Measurements from ENCODE around the gene TOE1.

Gene TOE1

DNA sequence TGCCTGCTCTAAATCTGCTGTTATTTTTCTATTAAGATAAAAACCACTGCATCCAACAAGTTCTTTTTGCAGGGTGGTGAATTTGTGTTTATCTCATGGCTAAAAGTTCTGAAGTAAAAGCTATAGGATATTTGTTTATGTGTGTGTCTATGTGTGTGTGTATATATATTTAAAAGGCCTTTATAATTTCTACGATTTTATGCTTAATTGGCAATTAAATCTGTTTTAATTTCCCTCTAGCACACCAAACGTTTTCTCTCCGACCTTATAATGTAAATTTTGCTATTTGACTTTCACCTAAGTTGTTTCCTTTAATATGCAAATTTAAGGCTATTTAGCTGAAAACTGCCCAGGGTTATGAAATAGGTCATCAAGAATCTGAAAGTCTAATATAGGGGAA is 33.1 kb upstream of the TOE1 start:
- Histone ChIP-seq H3K36me3 (replicated peaks) (no peaks in the 10 kb centered on the region), H3K9me3 (no peaks in the 10 kb centered on the region), H3K4me1 (peaks cover 17% of the 10 kb centered on the region), H3K4me3 (no peak overlapping the region), H3K27me3 (ENCODE audit: low read depth) (no peaks in the 10 kb centered on the region)
- in situ Hi-C loops (cut with MboI; ENCODE audit: low sequenced_read_pairs), result loop anchor here (10.0 to 25.0 kb wide), 2 partner anchors 472 to 595 kb away; no protein-coding TSS in a partner anchor
- peak in 1 of 2 experiments; percentile 41 for DNase-seq (ENCODE audit: low spot score in 2 of 2)

DNA sequence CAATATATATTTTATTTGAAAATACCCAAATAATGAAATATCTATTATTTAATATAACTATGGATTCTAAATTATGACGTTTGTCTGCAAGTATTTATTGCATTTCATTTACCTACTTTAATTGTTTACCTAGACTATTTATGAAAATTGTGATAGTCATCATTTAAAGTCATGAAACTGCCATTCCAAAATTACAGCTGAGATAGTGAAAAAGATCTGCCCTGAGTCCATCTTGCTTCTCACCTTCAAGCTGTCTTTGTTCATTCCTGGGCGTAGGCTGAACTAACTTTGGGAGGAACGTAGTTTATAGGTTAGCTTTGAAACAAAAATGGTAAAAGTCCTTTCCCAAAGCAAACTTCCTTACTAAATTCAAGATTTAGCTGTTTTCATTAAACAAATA is 25.7 kb upstream of the TOE1 start:
- no peaks in the 10 kb centered on the region for H3K36me3 ChIP-seq (replicated peaks)
- no peak for DNase-seq (ENCODE audit: low spot score in 2 of 2)
- H3K27me3 ChIP-seq (ENCODE audit: low read depth), result no peaks in the 10 kb centered on the region
- no peaks in the 10 kb centered on the region for H3K4me1 ChIP-seq
- H3K4me3 ChIP-seq, result no peak overlapping the region
- in situ Hi-C loops (cut with MboI; ENCODE audit: low sequenced_read_pairs), result loop anchor here (25.0 kb wide), 1 partner anchor 602 kb away; no protein-coding TSS in a partner anchor
- H3K9me3 ChIP-seq, result no peaks in the 10 kb centered on the region

DNA sequence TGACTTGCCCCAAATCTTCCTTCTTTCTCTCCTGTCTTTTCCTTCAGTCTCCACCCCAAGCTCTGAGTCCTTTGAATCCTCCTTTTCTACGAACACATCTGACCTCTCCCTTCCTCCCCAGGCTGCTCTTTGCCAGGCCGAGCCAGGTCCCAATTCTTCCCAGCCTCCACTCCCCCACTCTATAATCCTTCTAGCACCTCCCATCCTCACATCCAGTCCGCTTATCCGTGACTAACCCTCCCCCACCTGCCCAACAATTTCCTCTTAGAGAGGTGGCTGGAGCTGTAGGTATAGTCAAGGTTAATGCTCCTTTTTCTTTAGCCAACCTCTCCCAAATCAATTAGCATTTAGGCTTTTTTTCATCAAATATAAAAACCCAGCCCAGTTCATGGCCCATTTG is 22.8 kb upstream of the TOE1 start:
- in situ Hi-C loops (cut with MboI; ENCODE audit: low sequenced_read_pairs), result loop anchor here (25.0 kb wide), 1 partner anchor 605 kb away; no protein-coding TSS in a partner anchor

DNA sequence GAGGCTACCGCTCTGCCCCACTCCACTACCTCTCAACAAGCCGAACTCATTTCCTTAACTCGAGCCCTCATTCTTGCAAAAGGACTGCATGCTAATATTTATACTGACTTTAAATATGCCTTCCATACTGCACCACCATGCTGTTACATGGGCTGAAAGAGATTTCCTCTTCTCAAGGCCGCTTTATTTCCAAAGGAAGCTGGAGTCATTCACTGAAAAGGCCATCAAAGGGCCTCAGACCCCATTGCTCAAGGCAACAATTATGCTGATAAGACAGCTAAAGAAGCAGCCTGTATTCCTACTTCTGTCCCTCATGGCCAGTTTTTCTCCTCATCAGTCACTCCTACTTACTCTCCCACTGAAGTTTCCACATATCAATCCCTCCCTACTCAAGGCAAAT is 20.2 kb upstream of the TOE1 start:
- H3K4me3 ChIP-seq, result no peak overlapping the region
- H3K36me3 ChIP-seq (replicated peaks), result no peaks in the 10 kb centered on the region
- no peaks in the 10 kb centered on the region for H3K4me1 ChIP-seq
- no peak for DNase-seq (ENCODE audit: low spot score in 2 of 2)
- no peaks in the 10 kb centered on the region for H3K27me3 ChIP-seq (ENCODE audit: low read depth)
- no peaks in the 10 kb centered on the region for H3K9me3 ChIP-seq
- in situ Hi-C loops (cut with MboI; ENCODE audit: low sequenced_read_pairs), result loop anchor here (25.0 kb wide), 1 partner anchor 607 kb away; no protein-coding TSS in a partner anchor

More for the DNA sequence above, 22.8 kb upstream of the TOE1 start:
- Histone ChIP-seq H3K4me1 (no peaks in the 10 kb centered on the region), H3K27me3 (ENCODE audit: low read depth) (no peaks in the 10 kb centered on the region), H3K9me3 (no peaks in the 10 kb centered on the region), H3K36me3 (replicated peaks) (no peaks in the 10 kb centered on the region), H3K4me3 (no peak overlapping the region)
- DNase-seq (ENCODE audit: low spot score in 2 of 2), result peak in 1 of 2 experiments; percentile 31

- H3K4me1 ChIP-seq, result no peaks in the 10 kb centered on the region
- in situ Hi-C loops (cut with MboI; ENCODE audit: low sequenced_read_pairs), result loop anchor here (25.0 kb wide), 1 partner anchor 609 kb away; no protein-coding TSS in a partner anchor
- no peaks in the 10 kb centered on the region for H3K9me3 ChIP-seq
- H3K4me3 ChIP-seq, result no peak overlapping the region
- DNase-seq (ENCODE audit: low spot score in 2 of 2), result no peak
- no peaks in the 10 kb centered on the region for H3K27me3 ChIP-seq (ENCODE audit: low read depth)
- no peaks in the 10 kb centered on the region for H3K36me3 ChIP-seq (replicated peaks)
Observed at GRCh38 chr1:45321444-45321843, 18.5 kb upstream of the TOE1 start.

DNA sequence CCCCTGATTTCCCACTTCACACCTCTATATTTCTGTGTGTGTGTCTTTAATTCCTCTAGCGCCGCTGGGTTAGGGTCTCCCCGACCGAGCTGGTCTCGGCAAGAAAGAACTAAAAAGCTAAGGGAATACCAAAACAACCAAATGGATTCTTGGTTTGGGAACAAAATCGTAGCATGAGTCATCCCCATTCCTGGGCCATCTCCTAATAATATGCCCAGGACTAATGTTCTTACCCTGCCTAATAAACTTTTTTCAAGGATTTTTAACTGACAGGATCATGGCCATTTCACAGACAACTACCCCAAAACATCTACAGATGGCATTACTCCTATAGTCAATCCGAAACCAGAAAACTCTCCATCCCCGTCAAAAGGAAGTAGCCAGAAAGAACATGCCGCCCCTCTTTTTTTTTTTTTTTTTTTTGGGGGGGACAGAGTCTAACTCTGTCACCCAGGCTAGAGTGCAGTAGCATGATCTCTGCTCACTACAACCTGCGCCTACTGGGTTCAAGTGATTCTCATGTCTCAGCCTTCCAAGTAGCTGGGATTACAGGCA is 17.4 kb upstream of the TOE1 start:
- DNase-seq (ENCODE audit: low spot score in 2 of 2), result no peak
- Histone ChIP-seq H3K36me3 (replicated peaks) (no peaks in the 10 kb centered on the region; the same call in 1 of the 2 replicates), H3K9me3 (no peaks in the 10 kb centered on the region), H3K4me1 (no peaks in the 10 kb centered on the region), H3K4me3 (no peak overlapping the region), H3K27me3 (ENCODE audit: low read depth) (no peaks in the 10 kb centered on the region)
- in situ Hi-C loops (cut with MboI; ENCODE audit: low sequenced_read_pairs), result loop anchor here (25.0 kb wide), 1 partner anchor 610 kb away; no protein-coding TSS in a partner anchor

DNA sequence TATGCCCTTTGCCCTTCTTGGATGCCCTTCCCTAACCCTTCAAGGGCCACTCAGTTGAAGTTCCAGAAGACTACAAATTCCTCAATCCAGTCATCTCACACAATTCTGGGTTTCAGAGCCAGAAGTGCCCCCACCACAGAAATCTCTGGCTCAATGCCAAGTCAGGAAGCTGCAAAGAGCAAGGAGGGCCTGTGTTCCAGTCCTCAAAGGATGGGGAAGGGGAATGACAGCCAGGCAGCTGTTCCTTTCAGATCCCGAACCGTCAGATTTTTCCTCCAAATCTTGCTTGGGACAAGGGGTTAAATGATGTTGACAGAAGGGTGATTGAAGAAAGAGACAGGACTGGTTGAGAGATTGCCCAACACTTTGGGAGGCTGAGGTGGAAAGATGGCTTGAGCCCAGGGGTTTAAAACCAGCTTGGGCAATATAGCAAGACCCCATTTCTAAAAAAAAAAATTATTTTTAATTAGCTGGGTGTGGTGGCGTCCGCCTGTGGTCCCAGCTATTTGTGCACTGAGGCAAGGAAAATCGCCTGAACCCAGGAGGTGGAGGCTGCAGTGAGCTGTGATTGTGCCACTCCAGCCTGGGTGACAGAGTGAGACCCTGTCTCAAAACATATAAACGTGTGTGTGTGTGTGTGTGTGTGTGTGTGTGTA is 14.0 kb upstream of the TOE1 start:
- Histone ChIP-seq H3K4me3 (no peak overlapping the region), H3K4me1 (no peaks in the 10 kb centered on the region; the same call in 1 of the 2 replicates), H3K36me3 (replicated peaks) (peaks cover 6% of the 10 kb centered on the region; the same call in 1 of the 2 replicates), H3K9me3 (no peaks in the 10 kb centered on the region), H3K27me3 (ENCODE audit: low read depth) (no peaks in the 10 kb centered on the region)
- DNase-seq (ENCODE audit: low spot score in 2 of 2), result no peak
- in situ Hi-C loops (cut with MboI; ENCODE audit: low sequenced_read_pairs), result no loop called here

- Histone ChIP-seq H3K27me3 (ENCODE audit: low read depth) (no peaks in the 10 kb centered on the region), H3K4me1 (no peaks in the 10 kb centered on the region; the same call in 1 of the 2 replicates), H3K36me3 (replicated peaks) (peaks cover 16% of the 10 kb centered on the region), H3K9me3 (no peaks in the 10 kb centered on the region), H3K4me3 (no peak within 1 kb of the TSS)
- in situ Hi-C loops (cut with MboI; ENCODE audit: low sequenced_read_pairs), result no loop called here
- DNase-seq (ENCODE audit: low spot score in 2 of 2), result no peak
Observed at GRCh38 chr1:45326627-45327623, 13.0 kb upstream of the TOE1 start, which contains the start of gene HPDL. Gene HPDL (plus strand): TSS chr1:45326895. CDS start chr1:45327149, 254 bp downstream.

DNA sequence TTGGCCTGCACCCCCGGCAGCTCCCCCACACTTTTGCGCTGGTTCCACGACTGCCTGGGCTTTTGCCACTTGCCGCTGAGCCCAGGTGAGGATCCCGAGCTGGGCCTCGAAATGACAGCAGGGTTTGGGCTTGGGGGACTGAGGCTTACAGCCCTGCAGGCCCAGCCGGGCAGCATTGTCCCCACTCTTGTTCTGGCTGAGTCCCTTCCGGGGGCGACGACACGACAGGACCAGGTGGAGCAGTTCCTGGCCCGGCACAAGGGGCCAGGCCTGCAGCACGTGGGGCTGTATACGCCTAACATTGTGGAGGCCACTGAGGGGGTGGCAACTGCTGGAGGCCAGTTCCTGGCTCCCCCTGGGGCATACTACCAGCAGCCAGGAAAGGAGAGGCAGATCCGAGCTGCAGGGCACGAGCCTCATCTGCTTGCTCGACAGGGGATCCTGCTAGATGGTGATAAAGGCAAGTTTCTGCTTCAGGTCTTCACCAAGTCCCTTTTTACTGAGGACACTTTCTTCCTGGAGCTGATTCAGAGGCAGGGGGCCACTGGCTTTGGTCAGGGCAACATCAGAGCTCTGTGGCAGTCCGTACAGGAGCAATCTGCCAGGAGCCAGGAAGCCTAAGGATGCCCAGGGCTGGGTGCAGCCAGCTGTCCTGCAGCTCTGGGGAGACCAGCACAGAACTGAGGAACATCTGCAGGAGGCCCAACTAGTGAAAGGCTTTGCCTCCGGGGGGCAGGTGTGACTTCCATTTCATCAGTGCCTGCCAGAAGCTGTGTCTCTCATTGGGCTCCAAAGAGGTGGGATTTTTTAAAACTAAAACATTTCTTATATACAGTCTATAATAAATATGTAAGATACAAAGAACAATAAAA is 12.1 kb upstream of the TOE1 start:
- no peak for DNase-seq (ENCODE audit: low spot score in 2 of 2)
- H3K4me3 ChIP-seq, result no peak overlapping the region

GRCh38 chr1:45328680-45329079 is 11.3 kb upstream of the TOE1 start:
- Histone ChIP-seq H3K4me3 (no peak overlapping the region), H3K4me1 (no peaks in the 10 kb centered on the region; the same call in 1 of the 2 replicates), H3K9me3 (no peaks in the 10 kb centered on the region), H3K36me3 (replicated peaks) (peaks cover 25% of the 10 kb centered on the region), H3K27me3 (ENCODE audit: low read depth) (no peaks in the 10 kb centered on the region)
- in situ Hi-C loops (cut with MboI; ENCODE audit: low sequenced_read_pairs), result no loop called here
- DNase-seq (ENCODE audit: low spot score in 2 of 2), result no peak

More for the DNA sequence above, 12.1 kb upstream of the TOE1 start:
- Histone ChIP-seq H3K36me3 (replicated peaks) (peaks cover 21% of the 10 kb centered on the region), H3K27me3 (ENCODE audit: low read depth) (no peaks in the 10 kb centered on the region), H3K9me3 (no peaks in the 10 kb centered on the region), H3K4me1 (no peaks in the 10 kb centered on the region; the same call in 1 of the 2 replicates)
- in situ Hi-C loops (cut with MboI; ENCODE audit: low sequenced_read_pairs), result no loop called here

DNA sequence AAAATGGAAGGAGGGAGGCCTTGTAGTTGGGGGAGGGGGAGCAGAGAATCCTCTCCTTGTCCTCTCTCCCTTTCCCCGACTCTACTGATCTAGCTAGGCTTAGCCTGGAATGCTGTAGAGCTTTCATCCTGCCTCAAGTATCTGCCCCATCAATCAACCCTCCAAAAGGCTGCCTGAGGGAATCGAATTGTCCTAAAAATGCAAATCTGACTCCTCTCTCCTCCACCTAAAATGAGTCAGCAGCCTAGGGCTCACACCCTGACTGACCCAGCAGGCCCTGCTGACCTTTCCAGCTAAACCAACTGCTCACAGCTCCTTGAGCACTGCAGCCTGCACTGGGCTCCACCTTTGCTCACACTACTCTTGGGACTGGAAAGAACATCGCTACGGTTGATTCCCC is 10.5 kb upstream of the TOE1 start:
- Histone ChIP-seq H3K36me3 (replicated peaks) (peaks cover 27% of the 10 kb centered on the region), H3K4me3 (no peak overlapping the region), H3K4me1 (no peaks in the 10 kb centered on the region; the same call in 1 of the 2 replicates), H3K9me3 (no peaks in the 10 kb centered on the region), H3K27me3 (ENCODE audit: low read depth) (no peaks in the 10 kb centered on the region)
- DNase-seq (ENCODE audit: low spot score in 2 of 2), result peak in 1 of 2 experiments; percentile 39
- in situ Hi-C loops (cut with MboI; ENCODE audit: low sequenced_read_pairs), result no loop called here

DNA sequence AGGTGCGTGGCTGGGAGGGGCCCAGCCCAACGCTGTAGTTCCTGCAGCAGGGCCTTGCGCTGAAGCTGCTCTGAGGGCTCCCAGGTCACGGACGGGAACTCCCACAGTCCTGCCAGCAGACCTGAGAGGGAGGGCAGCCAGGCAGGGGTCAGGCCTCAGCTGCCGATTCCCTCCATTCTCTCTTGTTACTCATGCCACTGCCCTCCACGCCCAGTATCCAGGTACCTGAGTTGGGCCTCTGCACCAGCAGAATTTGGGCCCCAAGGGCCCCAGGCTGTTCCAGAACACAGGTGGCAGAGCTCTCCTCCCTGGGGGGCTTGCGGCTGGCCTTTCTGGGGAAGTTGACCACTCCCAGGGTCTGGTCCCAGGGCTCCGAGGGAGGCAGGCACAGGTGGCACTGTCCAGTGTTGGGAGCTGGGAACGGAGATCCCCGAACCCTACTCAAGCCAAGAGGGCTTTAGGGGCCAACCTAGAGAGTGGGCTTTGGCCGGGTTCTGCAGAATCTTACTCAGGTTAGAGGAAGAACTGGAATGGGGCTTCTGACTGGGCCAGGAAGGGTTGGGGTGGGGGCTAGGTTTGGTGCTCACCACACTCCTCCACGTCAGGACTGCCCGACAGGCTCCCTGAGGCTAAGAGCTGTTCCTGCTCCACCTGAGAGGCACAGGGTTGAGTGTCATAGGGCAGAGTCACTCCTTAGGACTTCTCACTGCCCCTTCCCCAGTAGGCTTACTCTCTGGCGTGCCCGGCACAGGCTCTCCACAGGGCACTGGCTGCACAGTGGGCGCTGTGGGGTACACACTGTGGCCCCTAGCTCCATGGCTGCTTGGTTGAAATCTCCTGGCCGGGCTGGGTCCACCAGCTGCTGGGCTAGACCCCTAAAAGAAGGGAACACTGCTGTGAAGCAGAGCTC is 8.3 kb upstream of the TOE1 start:
- in situ Hi-C loops (cut with MboI; ENCODE audit: low sequenced_read_pairs), result no loop called here
- no peaks in the 10 kb centered on the region; the same call in 1 of the 2 replicates for H3K4me1 ChIP-seq
- no peaks in the 10 kb centered on the region for H3K9me3 ChIP-seq
- no peak for DNase-seq (ENCODE audit: low spot score in 2 of 2)
- H3K4me3 ChIP-seq, result no peak overlapping the region
- no peaks in the 10 kb centered on the region for H3K27me3 ChIP-seq (ENCODE audit: low read depth)
- H3K36me3 ChIP-seq (replicated peaks), result peaks cover 27% of the 10 kb centered on the region

All from HAP-1 (cell line).